Neural progenitor cell (in vitro differentiated cells): ENCODE measurements around the gene ASIC2. TPM values are rescaled to one million over a fixed set of nuclear protein-coding genes. Genes with fewer than 3 reads are reported as not detected.

Source experiments
- DNase-seq: peaks from one replicate; pipeline ENCODE4 v3.0.0-alpha.2; 2016; ENCODE audit warnings: low spot score
- H2AFZ ChIP-seq: fragments of 200-600 bp; sonication (generic); replicated peaks from 2 replicates; pipeline ENCODE4 v1.6.1; 2016; ENCODE audit warnings: antibody characterized with exemption
- H3F3A ChIP-seq: fragments of 200-600 bp; sonication (generic); 2 replicates; pipeline ENCODE4 v1.6.1; 2016; ENCODE audit warnings: antibody characterized with exemption, low read depth
- H3K27ac ChIP-seq: fragments of 200-600 bp; sonication (generic); 2 replicates; pipeline ENCODE4 v1.5.1; 2016; ENCODE audit warnings: mild to moderate bottlenecking
- H3K27me3 ChIP-seq: fragments of 200-600 bp; sonication (generic); 2 replicates; pipeline ENCODE4 v1.6.1; 2016; ENCODE audit warnings: mild to moderate bottlenecking, moderate library complexity
- H3K36me3 ChIP-seq: fragments of 200-600 bp; sonication (generic); 2 replicates; pipeline ENCODE4 v1.5.1; 2016
- H3K4me1 ChIP-seq: fragments of 200-600 bp; sonication (generic); 2 replicates; pipeline ENCODE4 v1.6.1; 2016; ENCODE audit warnings: mixed run types
- H3K4me2 ChIP-seq: fragments of 200-600 bp; sonication (generic); 2 replicates; pipeline ENCODE4 v1.6.1; 2016
- H3K4me3 ChIP-seq: fragments of 200-600 bp; sonication (generic); 2 replicates; pipeline ENCODE4 v1.5.1; 2016
- H3K79me2 ChIP-seq: fragments of 200-600 bp; sonication (generic); 2 replicates; pipeline ENCODE4 v1.6.1; 2016; ENCODE audit warnings: low read depth
- H3K9ac ChIP-seq: fragments of 200-600 bp; sonication (generic); 2 replicates; pipeline ENCODE4 v1.6.1; 2016
- H3K9me3 ChIP-seq: fragments of 200-600 bp; sonication (generic); 2 replicates; pipeline ENCODE4 v1.5.1; 2016; ENCODE audit warnings: low read depth
- H4K20me1 ChIP-seq: fragments of 200-600 bp; sonication (generic); 2 replicates; pipeline ENCODE4 v1.6.1; 2016; ENCODE audit warnings: low read depth
- H3K27ac Mint-ChIP-seq: 3 replicates; pipeline ENCODE4 v1.8.0; 2021; ENCODE audit warnings: mixed read lengths
- H3K27me3 Mint-ChIP-seq: 2 replicates; pipeline ENCODE4 v1.8.0; 2022; ENCODE audit warnings: low read depth, mild to moderate bottlenecking, inconsistent platforms, moderate library complexity, mixed read lengths; ENCODE audit not compliant: insufficient read depth
- H3K36me3 Mint-ChIP-seq: 3 replicates; pipeline ENCODE4 v1.8.0; 2021; ENCODE audit warnings: mixed read lengths
- H3K4me1 Mint-ChIP-seq: 3 replicates; pipeline ENCODE4 v1.8.0; 2021; ENCODE audit warnings: mixed read lengths
- H3K4me3 Mint-ChIP-seq: 3 replicates; pipeline ENCODE4 v1.8.0; 2021; ENCODE audit warnings: mild to moderate bottlenecking, moderate library complexity, mixed read lengths
- H3K9me3 Mint-ChIP-seq: 3 replicates; pipeline ENCODE4 v1.8.0; 2020; ENCODE audit warnings: mixed read lengths
- EZH2 ChIP-seq: fragments of 200-600 bp; sonication (generic); IDR thresholded peaks from 2 replicates; pipeline ENCODE4 v1.6.1; 2017; ENCODE audit warnings: antibody characterized with exemption, mild to moderate bottlenecking, moderate library complexity
- EZH2phosphoT487 ChIP-seq: fragments of 200-600 bp; sonication (generic); IDR thresholded peaks from 2 replicates; pipeline ENCODE4 v1.6.1; 2017; ENCODE audit warnings: antibody characterized with exemption
- total RNA-seq: library from RNA; depleted of rRNA; stranded (reverse); fragments of >200 nt; gene quantifications from 2 replicates; pipeline ENCODE4 v1.2.3, GENCODE V29; 2015; ENCODE audit warnings: low replicate concordance
- TF ChIP-seq, protein P1 (sequence below): fragments of 200-600 bp; sonication (generic); IDR thresholded peaks from 2 replicates; pipeline ENCODE4 v1.5.1; 2017; ENCODE audit warnings: antibody characterized with exemption, mild to moderate bottlenecking

ASIC2 gene
- total RNA-seq, 1 donor from 2014 or later, result 2.3 TPM

GRCh38 chr17:33318241-33318640 is 25.1 kb upstream of the ASIC2 start:
- H4K20me1 ChIP-seq, result no peaks in the 10 kb centered on the region
- no peak overlapping the region for H3K27ac ChIP-seq
- no peak overlapping the region for H3K4me3 ChIP-seq
- no peak overlapping the region for H2AFZ ChIP-seq
- no peaks in the 10 kb centered on the region for H3K79me2 ChIP-seq
- no peaks in the 10 kb centered on the region for H3K27me3 ChIP-seq
- H3K4me3 Mint-ChIP-seq, result no peak overlapping the region
- H3F3A ChIP-seq, result peaks cover 17% of the 10 kb centered on the region
- H3K9me3 Mint-ChIP-seq, result no peaks in the 10 kb centered on the region
- no peaks in the 10 kb centered on the region for H3K4me1 Mint-ChIP-seq
- H3K36me3 ChIP-seq, result no peaks in the 10 kb centered on the region
- H3K27me3 Mint-ChIP-seq, result no peaks in the 10 kb centered on the region
- TF ChIP-seq EZH2phosphoT487 (no peak), EZH2 (no peak)
- TF ChIP-seq, protein P1, sequence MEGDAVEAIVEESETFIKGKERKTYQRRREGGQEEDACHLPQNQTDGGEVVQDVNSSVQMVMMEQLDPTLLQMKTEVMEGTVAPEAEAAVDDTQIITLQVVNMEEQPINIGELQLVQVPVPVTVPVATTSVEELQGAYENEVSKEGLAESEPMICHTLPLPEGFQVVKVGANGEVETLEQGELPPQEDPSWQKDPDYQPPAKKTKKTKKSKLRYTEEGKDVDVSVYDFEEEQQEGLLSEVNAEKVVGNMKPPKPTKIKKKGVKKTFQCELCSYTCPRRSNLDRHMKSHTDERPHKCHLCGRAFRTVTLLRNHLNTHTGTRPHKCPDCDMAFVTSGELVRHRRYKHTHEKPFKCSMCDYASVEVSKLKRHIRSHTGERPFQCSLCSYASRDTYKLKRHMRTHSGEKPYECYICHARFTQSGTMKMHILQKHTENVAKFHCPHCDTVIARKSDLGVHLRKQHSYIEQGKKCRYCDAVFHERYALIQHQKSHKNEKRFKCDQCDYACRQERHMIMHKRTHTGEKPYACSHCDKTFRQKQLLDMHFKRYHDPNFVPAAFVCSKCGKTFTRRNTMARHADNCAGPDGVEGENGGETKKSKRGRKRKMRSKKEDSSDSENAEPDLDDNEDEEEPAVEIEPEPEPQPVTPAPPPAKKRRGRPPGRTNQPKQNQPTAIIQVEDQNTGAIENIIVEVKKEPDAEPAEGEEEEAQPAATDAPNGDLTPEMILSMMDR, result peak; percentile 19
- H3K9ac ChIP-seq, result no peak overlapping the region
- H3K4me2 ChIP-seq, result peak overlapping the region; percentile 54
- H3K4me1 ChIP-seq, result peaks cover 9% of the 10 kb centered on the region
- H3K9me3 ChIP-seq, result no peaks in the 10 kb centered on the region
- H3K36me3 Mint-ChIP-seq, result no peaks in the 10 kb centered on the region
- DNase-seq, result peak; percentile 17
- H3K27ac Mint-ChIP-seq, result no peak overlapping the region

DNA sequence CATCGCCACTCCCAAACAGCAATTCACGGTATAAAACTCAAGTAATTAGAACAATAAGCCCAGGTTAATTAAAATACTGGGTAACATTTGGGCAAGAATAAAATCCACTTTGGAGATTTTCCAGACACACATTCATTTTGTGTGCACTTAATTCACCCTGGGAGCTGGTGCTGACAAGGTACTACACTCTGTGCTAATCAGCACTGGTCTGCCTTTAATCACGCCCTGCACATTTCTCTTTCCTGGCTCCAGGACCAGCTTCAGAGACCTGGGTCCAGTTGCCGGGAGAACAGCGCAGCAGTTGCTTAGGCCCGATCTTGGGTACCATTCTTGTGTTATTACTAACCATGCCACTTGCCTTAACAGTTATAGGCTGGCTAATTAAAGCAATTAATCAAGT is 23.7 kb upstream of the ASIC2 start:
- Mint-ChIP-seq H3K36me3 (no peaks in the 10 kb centered on the region), H3K27ac (no peak overlapping the region), H3K4me3 (no peak overlapping the region), H3K4me1 (no peaks in the 10 kb centered on the region), H3K27me3 (no peaks in the 10 kb centered on the region), H3K9me3 (no peaks in the 10 kb centered on the region)
- no peak overlapping the region for H3K4me3 ChIP-seq
- peaks cover 17% of the 10 kb centered on the region for H3F3A ChIP-seq
- no peaks in the 10 kb centered on the region for H3K79me2 ChIP-seq
- H3K4me1 ChIP-seq, result peaks cover 9% of the 10 kb centered on the region
- no peak overlapping the region for H2AFZ ChIP-seq
- TF ChIP-seq EZH2 (no peak), EZH2phosphoT487 (no peak)
- TF ChIP-seq, protein P1, result no peak
- no peaks in the 10 kb centered on the region for H3K36me3 ChIP-seq
- H4K20me1 ChIP-seq, result no peaks in the 10 kb centered on the region
- no peaks in the 10 kb centered on the region for H3K9me3 ChIP-seq
- no peaks in the 10 kb centered on the region for H3K27me3 ChIP-seq
- no peak overlapping the region for H3K4me2 ChIP-seq
- DNase-seq, result no peak
- H3K27ac ChIP-seq, result no peak overlapping the region
- no peak overlapping the region for H3K9ac ChIP-seq

GRCh38 chr17:33310296-33310695 is 17.2 kb upstream of the ASIC2 start:
- H3K4me1 Mint-ChIP-seq, result no peaks in the 10 kb centered on the region
- no peaks in the 10 kb centered on the region for H3K4me1 ChIP-seq
- H3K4me2 ChIP-seq, result no peak overlapping the region
- no peak overlapping the region for H3K9ac ChIP-seq
- no peak overlapping the region for H2AFZ ChIP-seq
- H4K20me1 ChIP-seq, result no peaks in the 10 kb centered on the region
- no peak overlapping the region for H3K27ac Mint-ChIP-seq
- no peaks in the 10 kb centered on the region for H3K9me3 ChIP-seq
- no peaks in the 10 kb centered on the region for H3K36me3 ChIP-seq
- no peak overlapping the region for H3K27ac ChIP-seq
- no peak for DNase-seq
- H3K4me3 ChIP-seq, result no peak overlapping the region
- H3K9me3 Mint-ChIP-seq, result no peaks in the 10 kb centered on the region
- no peaks in the 10 kb centered on the region for H3K27me3 Mint-ChIP-seq
- H3K79me2 ChIP-seq, result no peaks in the 10 kb centered on the region
- TF ChIP-seq, protein P1, result no peak
- no peak for TF ChIP-seq EZH2phosphoT487
- TF ChIP-seq EZH2, result no peak
- H3K27me3 ChIP-seq, result peaks cover 50% of the 10 kb centered on the region
- H3F3A ChIP-seq, result no peaks in the 10 kb centered on the region
- H3K36me3 Mint-ChIP-seq, result no peaks in the 10 kb centered on the region
- no peak overlapping the region for H3K4me3 Mint-ChIP-seq
